Thymus (tissue), 11 donors: ENCODE data around the gene APBB1IP. TPM values are rescaled to one million over a fixed set of nuclear protein-coding genes. Genes with fewer than 3 reads are reported as not detected.

Experiments used
- DNase-seq, 9 donors: peaks; one replicate each; pipeline ENCODE4 v3.0.0-alpha.2; 2013; ENCODE audit warnings: low spot score in 9 of 9, low read depth in 6 of 9, missing footprints in 1 of 9
- H3K27ac ChIP-seq, 2 donors: one replicate each; pipeline ENCODE4 v1.5.1; 2013; ENCODE audit warnings: control low read depth in 1 of 2, low read depth in 1 of 2, low read length in 1 of 2, mild to moderate bottlenecking in 1 of 2, moderate library complexity in 1 of 2
- H3K27me3 ChIP-seq, 2 donors: one replicate each; pipeline ENCODE4 v1.5.1; 2013; ENCODE audit warnings: low read length in 1 of 2; ENCODE audit not compliant: control insufficient read depth in 2 of 2, insufficient read depth in 1 of 2
- H3K36me3 ChIP-seq, 2 donors: one replicate each; pipeline ENCODE4 v1.5.1; 2013; ENCODE audit warnings: low read length in 1 of 2, mild to moderate bottlenecking in 1 of 2, moderate library complexity in 1 of 2; ENCODE audit not compliant: control insufficient read depth in 2 of 2, insufficient read depth in 2 of 2
- H3K4me1 ChIP-seq, 2 donors: one replicate each; pipeline ENCODE4 v1.5.1; 2013; ENCODE audit warnings: low read length in 2 of 2; ENCODE audit not compliant: control insufficient read depth in 2 of 2, insufficient read depth in 2 of 2
- H3K4me3 ChIP-seq, 2 donors: one replicate each; pipeline ENCODE4 v1.5.1; 2013; ENCODE audit warnings: low read length in 2 of 2, control low read depth in 1 of 2, mild to moderate bottlenecking in 1 of 2
- H3K9me3 ChIP-seq, 2 donors: one replicate each; pipeline ENCODE4 v1.5.1; 2013; ENCODE audit warnings: low read length in 1 of 2, mild to moderate bottlenecking in 1 of 2; ENCODE audit not compliant: control insufficient read depth in 2 of 2, insufficient read depth in 1 of 2
- WGBS: extraction: QIAGEN DNeasy Blood & Tissue Kit; methylation state at CpG from one replicate; pipeline ENCODE4 v1.1.7; 2013; 5-methylcytosine and 5-hydroxymethylcytosine counted together
- polyA plus RNA-seq: library from polyadenylated mRNA; stranded (reverse); fragments of 200-250 nt; gene quantifications from one replicate; pipeline ENCODE4 v1.2.3, GENCODE V29; 2013
- total RNA-seq: library from RNA; stranded (reverse); fragments of 120-200 nt; gene quantifications from one replicate; pipeline ENCODE4 v1.2.4, GENCODE V29; 2013
- donor health status: healthy.

The APBB1IP gene
- total and polyA plus RNA-seq, 2 donors, result 40.0 to 46.2 TPM

DNA sequence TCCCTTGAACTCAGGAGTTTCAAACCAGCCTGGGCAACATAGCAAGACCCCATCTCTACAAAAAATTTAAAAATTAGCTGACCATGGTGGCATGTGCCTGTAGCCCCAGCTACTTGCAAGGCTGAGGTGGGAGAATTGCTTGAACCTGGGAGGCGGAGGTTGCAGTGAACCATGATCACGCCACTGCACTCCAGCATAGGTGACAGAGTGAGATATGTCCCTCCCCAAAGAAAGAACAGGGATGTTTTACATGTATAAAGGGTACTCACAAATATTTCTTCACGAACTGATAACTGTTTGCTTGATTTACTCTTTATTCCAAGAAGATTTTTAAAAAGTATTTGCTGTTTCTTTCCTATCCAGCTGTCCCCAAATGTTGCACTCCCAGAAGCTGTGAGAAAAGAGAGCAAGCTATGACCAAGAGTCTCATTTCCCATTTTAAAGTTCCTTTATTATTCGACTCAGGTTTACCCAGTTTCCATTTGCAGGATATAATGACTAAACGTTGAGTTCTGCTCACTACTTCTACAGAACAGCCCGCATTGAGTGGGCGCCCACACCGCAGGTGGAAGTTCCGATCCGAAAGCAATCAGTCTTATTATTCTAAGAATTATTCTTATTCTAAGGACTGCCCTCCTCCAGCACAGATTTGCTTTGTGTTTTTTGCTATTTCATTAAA lies 90.7 kb downstream of the APBB1IP start:
- no peaks in the 10 kb centered on the region for H3K9me3 ChIP-seq
- no peak for DNase-seq
- H3K27me3 ChIP-seq, result no peaks in the 10 kb centered on the region
- 97% methylated on average over 10 of the region's 10 CpGs for WGBS
- H3K4me1 ChIP-seq, result no peaks in the 10 kb centered on the region
- H3K36me3 ChIP-seq, result peaks cover 55 to 88% of the 10 kb centered on the region in 2 donors
- no peak overlapping the region for H3K4me3 ChIP-seq
- H3K27ac ChIP-seq, result no peak overlapping the region

DNA sequence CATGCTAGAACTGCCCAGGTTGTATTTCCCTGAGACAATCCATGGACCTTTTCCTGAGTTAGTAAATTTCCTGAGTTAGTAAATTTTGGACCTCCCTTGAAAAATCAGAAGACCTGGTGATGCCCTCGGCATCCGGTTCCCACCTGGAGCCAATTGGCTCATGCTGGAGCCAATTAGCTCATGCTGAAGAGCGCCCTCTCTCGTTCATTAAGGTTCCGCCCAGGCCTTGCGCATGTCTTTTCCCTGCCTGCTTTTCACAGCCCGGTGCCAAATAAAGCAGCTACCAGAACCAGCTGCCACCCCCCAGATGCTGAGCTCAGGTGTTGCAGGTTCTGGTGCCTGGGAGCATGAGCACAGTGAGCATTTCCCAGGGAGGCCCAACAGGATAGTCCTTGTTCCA lies 96.2 kb downstream of the APBB1IP start:
- WGBS, result 95% methylated on average over 7 of the region's 7 CpGs
- no peaks in the 10 kb centered on the region for H3K9me3 ChIP-seq
- H3K36me3 ChIP-seq, result peaks cover 47 to 80% of the 10 kb centered on the region in 2 donors
- H3K27ac ChIP-seq, result no peak overlapping the region
- DNase-seq, result no peak
- H3K27me3 ChIP-seq, result no peaks in the 10 kb centered on the region
- H3K4me1 ChIP-seq, result no peaks in the 10 kb centered on the region
- no peak overlapping the region for H3K4me3 ChIP-seq

DNA sequence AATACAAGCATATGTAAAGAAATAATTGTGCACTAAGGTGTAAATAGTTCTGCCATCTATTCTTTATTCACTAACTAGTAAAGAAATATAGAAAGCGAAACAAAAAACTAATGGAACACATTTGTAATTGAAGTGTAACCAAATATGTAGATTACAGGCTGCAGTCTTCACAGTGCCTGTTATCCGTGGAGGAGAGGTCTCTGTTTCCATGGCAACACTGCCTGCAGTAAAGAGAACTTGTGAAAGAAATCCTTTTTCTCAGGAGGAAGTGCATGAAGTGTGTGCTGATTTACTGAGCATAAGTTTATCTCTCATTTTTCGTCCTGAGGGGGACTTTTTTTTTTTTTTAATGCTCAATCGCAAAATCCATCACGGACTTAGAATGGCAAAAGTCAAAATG lies 102.5 kb downstream of the APBB1IP start:
- peaks cover 0 to 3% of the 10 kb centered on the region in 2 donors for H3K4me1 ChIP-seq
- no peaks in the 10 kb centered on the region for H3K27me3 ChIP-seq
- no peak overlapping the region for H3K4me3 ChIP-seq
- H3K9me3 ChIP-seq, result peaks cover 0 to 3% of the 10 kb centered on the region in 2 donors
- peak in 2 of 9 donors; percentile 31 to 49 for DNase-seq
- H3K27ac ChIP-seq, result no peak overlapping the region
- peaks cover 53 to 85% of the 10 kb centered on the region in 2 donors for H3K36me3 ChIP-seq
- WGBS, result 75% methylated on average over 5 of the region's 5 CpGs

DNA sequence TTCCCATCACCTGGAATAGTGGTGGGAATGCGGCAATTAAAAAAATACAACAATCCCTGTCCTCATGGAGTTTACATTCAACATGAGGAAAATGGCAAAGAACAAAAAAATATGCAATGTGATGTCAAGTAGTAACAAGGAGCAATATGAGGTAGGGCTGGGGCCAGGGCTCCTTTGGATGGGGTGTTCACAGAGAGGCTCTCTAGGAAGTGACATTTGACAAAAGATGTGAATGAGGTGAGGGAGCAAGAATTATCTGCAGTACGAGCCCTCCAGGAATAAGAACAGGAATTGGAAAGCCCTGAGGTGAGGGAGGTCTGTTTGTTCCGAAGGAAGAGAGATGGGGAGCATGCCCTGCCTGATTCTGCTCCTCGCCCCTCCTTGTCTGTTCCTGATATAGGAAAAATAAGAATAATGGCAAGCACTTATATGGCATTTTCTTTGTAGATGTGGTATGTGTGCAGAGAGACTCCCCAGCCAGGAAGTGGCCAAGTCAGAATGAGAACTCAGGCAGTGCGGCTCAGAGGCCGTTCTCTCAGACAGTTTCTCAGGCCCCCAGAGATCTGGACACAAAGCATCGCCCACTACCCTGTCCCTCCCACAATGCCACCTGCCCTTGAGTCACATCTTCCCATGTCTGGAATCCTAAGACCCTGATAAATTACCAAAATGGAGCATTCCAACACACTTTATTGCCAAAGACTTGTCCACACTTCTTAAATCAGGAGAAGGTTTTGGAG lies 105.6 kb downstream of the APBB1IP start:
- Histone ChIP-seq H3K4me1 (peaks cover 0 to 3% of the 10 kb centered on the region in 2 donors), H3K4me3 (no peak overlapping the region), H3K36me3 (peaks cover 36 to 77% of the 10 kb centered on the region in 2 donors), H3K27me3 (no peaks in the 10 kb centered on the region), H3K9me3 (peaks cover 0 to 3% of the 10 kb centered on the region in 2 donors), H3K27ac (peak overlapping the region in 1 of 2 donors; percentile 38)
- DNase-seq, result no peak
- WGBS, result 95% methylated on average over 7 of the region's 7 CpGs

DNA sequence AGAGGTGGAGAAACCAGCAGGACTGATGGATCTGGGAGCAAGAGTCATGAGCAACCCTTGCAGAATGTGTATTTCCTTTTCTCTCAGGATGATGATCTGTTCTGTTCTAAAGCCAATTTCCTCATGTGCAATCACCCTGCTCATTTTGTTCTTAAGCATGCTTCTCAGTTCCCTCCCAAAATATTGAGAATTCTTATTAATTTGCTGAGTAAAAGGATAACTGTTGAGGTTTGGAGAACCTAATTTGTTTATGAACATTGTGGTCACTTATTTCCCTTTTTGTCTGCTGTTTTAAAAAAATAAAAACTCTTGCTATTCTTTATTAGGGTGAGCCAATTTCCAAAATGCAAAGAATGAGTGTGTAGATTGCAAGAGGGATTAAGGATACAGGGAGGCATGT lies 106.8 kb downstream of the APBB1IP start:
- no peak for DNase-seq
- H3K27me3 ChIP-seq, result no peaks in the 10 kb centered on the region
- peaks cover 0 to 3% of the 10 kb centered on the region in 2 donors for H3K9me3 ChIP-seq
- H3K27ac ChIP-seq, result no peak overlapping the region
- H3K36me3 ChIP-seq, result peaks cover 36 to 67% of the 10 kb centered on the region in 2 donors
- H3K4me1 ChIP-seq, result peaks cover 0 to 3% of the 10 kb centered on the region in 2 donors
- no peak overlapping the region for H3K4me3 ChIP-seq

DNA sequence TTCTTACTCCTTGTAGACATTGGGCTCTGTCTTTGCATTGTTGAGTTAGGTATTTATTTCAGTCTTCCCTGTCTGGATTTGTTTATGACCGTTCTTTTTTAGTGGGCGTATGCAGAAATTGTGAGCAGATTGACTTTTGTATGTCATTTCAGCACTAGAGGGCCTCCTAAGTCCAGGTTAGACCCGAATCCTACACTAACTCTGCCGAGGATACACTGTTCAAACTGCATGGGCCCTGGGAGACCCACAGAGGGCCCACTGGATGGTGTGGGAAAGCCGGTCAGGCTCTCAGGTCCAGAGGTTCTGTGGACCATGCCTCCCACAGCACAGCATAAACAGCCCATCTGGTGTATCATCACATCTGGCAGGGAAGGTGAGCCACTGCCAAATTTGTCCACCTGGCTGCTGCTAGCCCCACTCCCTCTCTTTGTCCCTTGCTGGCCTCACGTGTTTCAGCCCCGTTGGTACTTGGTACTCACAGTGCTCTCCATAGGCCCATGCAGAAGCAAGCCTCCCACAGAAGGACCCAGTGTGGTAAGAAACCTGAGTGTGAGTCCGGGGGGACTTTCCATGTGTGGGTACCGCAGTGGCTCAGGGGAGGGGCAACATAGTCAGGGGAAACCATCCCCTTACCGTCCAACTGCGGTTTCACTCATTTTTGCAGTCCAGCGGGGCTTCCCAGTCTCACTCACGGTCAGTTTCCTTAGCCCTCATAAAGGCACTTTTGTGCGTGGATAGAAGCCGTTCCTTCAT lies 112.8 kb downstream of the APBB1IP start:
- peaks cover 0 to 1% of the 10 kb centered on the region in 2 donors for H3K9me3 ChIP-seq
- H3K27me3 ChIP-seq, result no peaks in the 10 kb centered on the region
- no peak overlapping the region for H3K27ac ChIP-seq
- H3K4me1 ChIP-seq, result peaks cover 0 to 6% of the 10 kb centered on the region in 2 donors
- H3K4me3 ChIP-seq, result no peak overlapping the region
- DNase-seq, result no peak
- peaks cover 39 to 74% of the 10 kb centered on the region in 2 donors for H3K36me3 ChIP-seq
- WGBS, result 97% methylated on average over 15 of the region's 15 CpGs

DNA sequence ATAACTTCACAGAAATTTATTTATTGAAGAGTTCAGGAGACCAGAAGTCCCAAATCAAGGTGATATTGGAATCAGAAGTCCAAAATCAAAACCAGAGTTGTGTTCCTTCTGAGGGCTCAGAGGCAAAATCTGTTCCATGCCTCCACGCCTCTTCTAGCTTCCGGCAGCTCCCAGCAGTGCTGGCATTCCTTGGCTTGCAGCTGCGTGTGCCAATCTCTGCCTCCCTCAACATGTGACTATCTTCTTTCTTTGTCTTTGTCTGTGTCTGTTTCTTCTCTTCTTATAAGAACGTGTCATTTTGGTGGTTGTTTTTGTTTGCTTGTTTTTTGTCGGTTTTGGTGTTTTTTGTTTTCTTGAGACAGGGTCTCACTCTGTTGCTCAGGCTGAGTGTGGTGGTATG lies 116.1 kb downstream of the APBB1IP start:
- H3K36me3 ChIP-seq, result peaks cover 49 to 89% of the 10 kb centered on the region in 2 donors
- peaks cover 0 to 11% of the 10 kb centered on the region in 2 donors for H3K4me1 ChIP-seq
- no peak overlapping the region for H3K27ac ChIP-seq
- 98% methylated on average over 5 of the region's 5 CpGs for WGBS
- peaks cover 0 to 1% of the 10 kb centered on the region in 2 donors for H3K9me3 ChIP-seq
- DNase-seq, result no peak
- no peaks in the 10 kb centered on the region for H3K27me3 ChIP-seq
- H3K4me3 ChIP-seq, result no peak overlapping the region

DNA sequence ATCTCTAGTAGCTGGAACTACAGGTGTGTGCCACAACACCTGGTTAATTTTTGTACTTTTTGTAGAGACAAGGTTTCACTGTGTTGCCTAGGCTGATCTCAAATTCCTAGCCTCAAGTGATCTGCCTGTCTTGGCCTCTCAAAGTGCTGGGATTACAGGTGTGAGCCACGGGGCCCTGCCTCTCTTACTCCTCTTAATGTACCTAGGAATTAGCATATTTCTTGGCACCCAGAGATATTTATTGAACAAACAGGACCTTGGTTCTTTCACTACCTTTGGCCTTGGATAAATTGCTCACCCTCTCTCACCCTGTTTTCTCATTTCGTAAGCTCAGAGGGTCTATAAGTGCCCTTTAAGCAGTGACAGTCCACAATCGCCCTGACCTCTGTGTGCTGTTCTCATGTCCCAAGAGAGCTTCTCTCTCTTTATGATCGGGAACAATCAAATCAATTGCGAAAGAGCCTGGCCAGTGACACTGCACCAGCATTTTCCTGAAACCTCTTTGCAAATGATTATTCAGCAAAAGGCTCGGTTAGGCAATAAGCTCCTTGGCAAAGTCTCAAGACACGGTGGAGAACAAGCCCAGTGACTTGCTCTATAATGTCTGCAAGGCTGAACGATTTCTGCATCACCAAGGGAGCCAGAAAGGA lies 117.7 kb downstream of the APBB1IP start:
- no peaks in the 10 kb centered on the region for H3K27me3 ChIP-seq
- peaks cover 0 to 1% of the 10 kb centered on the region in 2 donors for H3K9me3 ChIP-seq
- DNase-seq, result no peak
- peak overlapping the region; percentile 62 to 65 for H3K27ac ChIP-seq
- H3K36me3 ChIP-seq, result peaks cover 54 to 96% of the 10 kb centered on the region in 2 donors
- WGBS, result 85% methylated on average over 8 of the region's 8 CpGs
- H3K4me1 ChIP-seq, result peaks cover 0 to 11% of the 10 kb centered on the region in 2 donors
- H3K4me3 ChIP-seq, result no peak overlapping the region
